H1 (cell line): ENCODE data around the gene MS4A15. TPM values are rescaled to one million over a fixed set of nuclear protein-coding genes. Genes with fewer than 3 reads are reported as not detected.

Source experiments
- CTCF ChIA-PET: fragments of 300-600 bp; sonication (Branson Sonifier 250); formaldehyde crosslinking; loops from one replicate; lab custom pipeline; 2021; ENCODE audit not compliant: partially characterized antibody; lab: Charles Lee
- POLR2A ChIA-PET: fragments of 300-600 bp; sonication (Branson Sonifier 250); formaldehyde crosslinking; loops from one replicate; lab custom pipeline; 2021; ENCODE audit warnings: inconsistent platforms; ENCODE audit not compliant: partially characterized antibody; lab: Charles Lee
- DNase-seq, 2 experiments: peaks; one replicate each; pipeline versions ENCODE4 v3.0.0 to v3.0.0-alpha.2; 2010 to 2022; ENCODE audit warnings: low spot score in 2 of 2, low read depth in 1 of 2, mixed read lengths in 1 of 2
- FAIRE-seq: peaks from 2 replicates; lab custom pipeline; 2011; peaks lifted over from hg19 to GRCh38; lab: Jason Lieb, UNC
- H2AFZ ChIP-seq: 2 replicates; pipeline ENCODE4 v1.8.1; 2012; ENCODE audit warnings: low read length, inconsistent platforms
- H2AK5ac ChIP-seq: 2 replicates; pipeline ENCODE4 v1.6.1; 2013; ENCODE audit warnings: low read depth, low read length
- H2BK120ac ChIP-seq: replicated peaks from 2 replicates; pipeline ENCODE3; 2013; ENCODE audit warnings: low read depth, low read length, inconsistent platforms
- H2BK12ac ChIP-seq: 2 replicates; pipeline ENCODE4 v1.6.1; 2013; ENCODE audit warnings: low read depth, low read length
- H2BK15ac ChIP-seq: 2 replicates; pipeline ENCODE4 v1.6.1; 2013; ENCODE audit warnings: low read length
- H2BK20ac ChIP-seq: 2 replicates; pipeline ENCODE4 v1.6.1; 2013; ENCODE audit warnings: low read length
- H2BK5ac ChIP-seq: 2 replicates; pipeline ENCODE4 v1.6.1; 2013; ENCODE audit warnings: low read depth, low read length
- H3K14ac ChIP-seq: 2 replicates; pipeline ENCODE4 v1.6.1; 2013; ENCODE audit warnings: inconsistent platforms; ENCODE audit not compliant: insufficient read length
- H3K18ac ChIP-seq: 2 replicates; pipeline ENCODE4 v1.6.1; 2013; ENCODE audit warnings: low read length; ENCODE audit errors: extremely low read depth
- H3K23ac ChIP-seq: 2 replicates; pipeline ENCODE4 v1.6.1; 2013; ENCODE audit warnings: inconsistent platforms; ENCODE audit not compliant: insufficient read length
- H3K23me2 ChIP-seq: 2 replicates; pipeline ENCODE4 v1.6.1; 2013; ENCODE audit warnings: low read depth, low read length
- H3K27ac ChIP-seq: 2 replicates; pipeline ENCODE4 v1.6.1; 2011; ENCODE audit warnings: low read depth, low read length, inconsistent platforms
- H3K27me3 ChIP-seq, 4 experiments: replicated peaks in 1 of 4; 1 replicate in 1 of 4; 2 replicates in 3 of 4; pipeline versions ENCODE4 v1.6.1 to v1.8.1; 2011 to 2013; ENCODE audit warnings: low read length in 3 of 4, mild to moderate bottlenecking in 3 of 4, inconsistent platforms in 2 of 4, mixed read lengths in 2 of 4, moderate library complexity in 1 of 4; ENCODE audit not compliant: control insufficient read depth in 3 of 4, insufficient read depth in 3 of 4; ENCODE audit errors: extremely low read depth in 1 of 4
- H3K36me3 ChIP-seq, 4 experiments: 2 replicates each; pipeline versions ENCODE4 v1.6.1 to v1.8.1; 2011 to 2013; ENCODE audit warnings: mild to moderate bottlenecking in 4 of 4, low read length in 3 of 4, moderate library complexity in 2 of 4, control low read depth in 1 of 4, inconsistent platforms in 1 of 4; ENCODE audit not compliant: insufficient read depth in 4 of 4, control insufficient read depth in 2 of 4
- H3K4ac ChIP-seq: replicated peaks from 2 replicates; pipeline ENCODE3; 2013; ENCODE audit warnings: low read length, low read depth, mixed read lengths, inconsistent platforms; ENCODE audit not compliant: insufficient read length
- H3K4me1 ChIP-seq, 4 experiments: replicated peaks in 1 of 4; 1 replicate in 1 of 4; 2 replicates in 3 of 4; pipeline versions ENCODE4 v1.6.1 to v1.8.1; 2011 to 2013; ENCODE audit warnings: low read length in 3 of 4, inconsistent platforms in 2 of 4, mixed read lengths in 1 of 4; ENCODE audit not compliant: insufficient read depth in 4 of 4, control insufficient read depth in 3 of 4
- H3K4me2 ChIP-seq, 2 experiments: 2 replicates each; pipeline versions ENCODE4 v1.6.1 to v1.8.1; 2011 to 2013; ENCODE audit warnings: low read depth in 2 of 2, low read length in 2 of 2, control low read depth in 1 of 2, inconsistent platforms in 1 of 2, mild to moderate bottlenecking in 1 of 2; ENCODE audit not compliant: insufficient read depth in 1 of 2
- H3K4me3 ChIP-seq, 4 experiments: fragments of 200-600, 300-600 bp in 1 of 4; sonication (generic), shearing (Covaris generic), sonication (Bioruptor Twin) in 1 of 4; 2 replicates each; pipeline versions ENCODE4 v1.5.1 to v1.8.1; 2011 to 2016; ENCODE audit warnings: low read length in 4 of 4, low read depth in 3 of 4, control low read depth in 2 of 4, inconsistent platforms in 2 of 4, mild to moderate bottlenecking in 2 of 4, mixed read lengths in 1 of 4, moderate library complexity in 1 of 4; ENCODE audit not compliant: insufficient read depth in 2 of 4; ENCODE audit errors: extremely low read depth in 1 of 4
- H3K56ac ChIP-seq: replicated peaks from 2 replicates; pipeline ENCODE3; 2013; ENCODE audit warnings: low read depth, mild to moderate bottlenecking, mixed read lengths, low read length, inconsistent platforms; ENCODE audit not compliant: insufficient read length
- H3K79me1 ChIP-seq: 2 replicates; pipeline ENCODE4 v1.6.1; 2013; ENCODE audit warnings: low read depth, low read length, control low read depth
- H3K79me2 ChIP-seq, 2 experiments: 2 replicates each; pipeline versions ENCODE4 v1.6.1 to v1.8.1; 2012 to 2013; ENCODE audit warnings: low read length in 2 of 2, mild to moderate bottlenecking in 2 of 2, inconsistent platforms in 1 of 2; ENCODE audit not compliant: insufficient read depth in 2 of 2, control insufficient read depth in 1 of 2
- H3K9ac ChIP-seq, 4 experiments: replicated peaks in 1 of 4; 1 replicate in 1 of 4; 2 replicates in 3 of 4; pipeline versions ENCODE4 v1.6.1 to v1.8.1; 2011 to 2013; ENCODE audit warnings: low read depth in 3 of 4, low read length in 3 of 4, control low read depth in 2 of 4, mild to moderate bottlenecking in 2 of 4, moderate library complexity in 2 of 4, inconsistent platforms in 1 of 4; ENCODE audit errors: extremely low read depth in 1 of 4
- H3K9me3 ChIP-seq, 2 experiments: 2 replicates each; pipeline versions ENCODE4 v1.6.1 to v1.8.1; 2012 to 2013; ENCODE audit warnings: mild to moderate bottlenecking in 2 of 2, moderate library complexity in 2 of 2, control low read depth in 1 of 2, inconsistent platforms in 1 of 2, low read depth in 1 of 2, low read length in 1 of 2, mixed read lengths in 1 of 2; ENCODE audit not compliant: insufficient read depth in 2 of 2
- H4K20me1 ChIP-seq, 2 experiments: replicated peaks in 1 of 2; 2 replicates each; pipeline versions ENCODE3 to v1.8.1; 2011 to 2013; ENCODE audit warnings: inconsistent platforms in 2 of 2, low read length in 2 of 2, mild to moderate bottlenecking in 1 of 2; ENCODE audit not compliant: insufficient read depth in 2 of 2, control insufficient read depth in 1 of 2
- H4K5ac ChIP-seq: 2 replicates; pipeline ENCODE4 v1.6.1; 2013; ENCODE audit warnings: low read length, low read depth, mixed read lengths, inconsistent platforms; ENCODE audit not compliant: insufficient read length
- H4K8ac ChIP-seq: 2 replicates; pipeline ENCODE4 v1.8.0; 2013; ENCODE audit warnings: mild to moderate bottlenecking, moderate library complexity, low read length, inconsistent platforms; ENCODE audit not compliant: insufficient read depth; ENCODE audit errors: extremely low read depth
- H4K91ac ChIP-seq: replicated peaks from 2 replicates; pipeline ENCODE3; 2013; ENCODE audit warnings: low read length, mixed read lengths, inconsistent platforms; ENCODE audit not compliant: insufficient read length
- ATF2 ChIP-seq: IDR thresholded peaks from 2 replicates; pipeline ENCODE4 v1.6.1; 2012; ENCODE audit warnings: low read length, inconsistent platforms
- ATF3 ChIP-seq: IDR thresholded peaks from 2 replicates; pipeline ENCODE4 v1.6.1; 2011; ENCODE audit warnings: low read depth, mild to moderate bottlenecking, low read length; ENCODE audit not compliant: insufficient read depth
- BCL11A ChIP-seq, 2 experiments: IDR thresholded peaks; one replicate each; pipeline ENCODE4 v1.6.1; 2011; ENCODE audit warnings: low read depth in 2 of 2, low read length in 2 of 2, mild to moderate bottlenecking in 2 of 2
- CTBP2 ChIP-seq: IDR thresholded peaks from 2 replicates; pipeline ENCODE4 v1.7.0; 2011; ENCODE audit warnings: borderline replicate concordance, mild to moderate bottlenecking, moderate library complexity, mixed read lengths, low read length; ENCODE audit not compliant: insufficient read depth, insufficient read length
- KDM5A ChIP-seq: fragments of 200-600 bp; IDR thresholded peaks from 2 replicates; pipeline ENCODE4 v1.7.1; 2012; ENCODE audit warnings: mild to moderate bottlenecking, low read length, inconsistent platforms, mixed read lengths
- NRF1 ChIP-seq: IDR thresholded peaks from 2 replicates; pipeline ENCODE4 v1.6.1; 2011; ENCODE audit warnings: mild to moderate bottlenecking, low read depth, low read length, improper control_type of control experiment
- POLR2A ChIP-seq, 2 experiments: IDR thresholded peaks; 1 replicate in 1 of 2; 2 replicates in 1 of 2; pipeline ENCODE4 v1.6.1; 2011; ENCODE audit warnings: low read depth in 2 of 2, low read length in 2 of 2, mild to moderate bottlenecking in 2 of 2; ENCODE audit errors: control extremely low read depth in 1 of 2
- RAD21 ChIP-seq, 2 experiments: IDR thresholded peaks in 1 of 2; conservative IDR thresholded peaks in 1 of 2; 2 replicates each; pipeline ENCODE4 v1.6.1; 2011; ENCODE audit warnings: low read depth in 2 of 2, low read length in 2 of 2, improper control_type of control experiment in 1 of 2, inconsistent platforms in 1 of 2, mild to moderate bottlenecking in 1 of 2, moderate library complexity in 1 of 2
- SUZ12 ChIP-seq: fragments of 200-600 bp; sonication (generic); IDR thresholded peaks from 2 replicates; pipeline ENCODE4 v1.6.1; 2012; ENCODE audit warnings: mild to moderate bottlenecking, inconsistent platforms, low read length, moderate library complexity, mixed read lengths
- USF2 ChIP-seq: IDR thresholded peaks from 2 replicates; pipeline ENCODE4 v1.6.1; 2011; ENCODE audit warnings: low read length, improper control_type of control experiment
- polyA plus RNA-seq, 7 experiments: library from polyadenylated mRNA; depleted of rRNA in 3 of 7; stranded (reverse) in 5 of 7; unstranded in 2 of 7; fragments of >200 nt in 5 of 7; fragments of 200-250 nt in 2 of 7; gene quantifications; 1 replicate in 5 of 7; 2 replicates in 1 of 7; 4 replicates in 1 of 7; pipeline versions ENCODE4 v1.2.1 to v1.2.3, GENCODE V29; 2011 to 2013; ENCODE audit warnings: missing spikeins in 2 of 7, mixed read lengths in 2 of 7
- total RNA-seq: library from RNA; stranded (reverse); fragmentation: NEBNext Ultra II Directional; extraction: Animal tissue kit (Norgen Biotek cat#: 25700); gene quantifications from 2 replicates; pipeline ENCODE4 v1.2.1, GENCODE V29; 2021

The MS4A15 gene
- total and polyA plus RNA-seq, 2 of the 8 experiments (the other 6 are each of a cell fraction or from before 2014, with no cell fraction given): 0.15 to 0.17 TPM

GRCh38 chr11:60740573-60740972, 16.1 kb upstream of the MS4A15 start:
- Histone ChIP-seq H4K5ac (no peak overlapping the region), H2AK5ac (no peak overlapping the region), H3K18ac (no peak overlapping the region), H3K23me2 (no peaks in the 10 kb centered on the region), H3K14ac (no peak overlapping the region), H2AFZ (no peak overlapping the region), H4K20me1 (no peaks in the 10 kb centered on the region), H2BK12ac (no peak overlapping the region), H3K4me1 (no peaks in the 10 kb centered on the region), H3K79me2 (no peaks in the 10 kb centered on the region), H3K79me1 (no peaks in the 10 kb centered on the region), H2BK5ac (no peak overlapping the region), H2BK20ac (no peak overlapping the region), H3K27me3 (no peaks in the 10 kb centered on the region), H3K23ac (no peak overlapping the region), H3K9me3 (peaks cover 0 to 3% of the 10 kb centered on the region in 2 experiments; a peak in 1 of 4 replicates), H3K36me3 (no peaks in the 10 kb centered on the region), H2BK120ac (no peak overlapping the region), H3K4me2 (no peak overlapping the region), H3K56ac (no peak overlapping the region), H3K4ac (no peak overlapping the region), H3K27ac (no peak overlapping the region), H3K9ac (no peak overlapping the region), H2BK15ac (no peak overlapping the region), H4K8ac (no peak overlapping the region), H4K91ac (no peak overlapping the region), H3K4me3 (no peak overlapping the region)
- POLR2A ChIA-PET: interaction anchor here (1.3 kb wide), 1 partner anchor 24 kb away, joined by 3 read pairs; no protein-coding TSS in a partner anchor
- CTCF ChIA-PET: interaction anchor here (0.9 to 6.2 kb wide), 11 partner anchors 11 to 159 kb away, joined by 3 to 61 read pairs (median 7); partner anchors contain the start of gene MS4A15
- DNase-seq: no peak
- no peak for FAIRE-seq
- TF ChIP-seq ATF2 (no peak), POLR2A (IDR thresholded peaks at IDR 0.05; ENCODE audit: control extremely low read depth in 1 of 2, low read depth in 2 of 2, low read length in 2 of 2) (no peak), ATF3 (no peak), CTBP2 (no peak), SUZ12 (no peak), RAD21 (IDR thresholded peaks at IDR 0.05 in 1 of 2, conservative IDR thresholded peaks at IDR 0.05 in 1 of 2; ENCODE audit: low read depth in 2 of 2, low read length in 2 of 2) (no peak), KDM5A (no peak), NRF1 (no peak), BCL11A (IDR thresholded peaks at IDR 0.05; ENCODE audit: low read depth in 2 of 2, low read length in 2 of 2) (no peak), USF2 (no peak)
